Choroid plexus epithelial cell (primary cell): ENCODE data around the gene IRX4.

Source experiments
- DNase-seq: peaks from one replicate; pipeline ENCODE4 v3.0.0-alpha.2; 2010; ENCODE audit warnings: low read depth
- H3K4me3 ChIP-seq: 2 replicates; pipeline ENCODE4 v1.5.1; 2011; ENCODE audit warnings: low read depth, mild to moderate bottlenecking, control low read depth, low read length, moderate library complexity
- CTCF ChIP-seq: conservative IDR thresholded peaks from 2 replicates; pipeline ENCODE4 v1.5.1; 2011; ENCODE audit warnings: low read depth, mild to moderate bottlenecking, control low read depth, inconsistent platforms, low read length, moderate library complexity

The IRX4 gene

GRCh38 chr5:1831257-1831656, 51.5 kb downstream of the IRX4 start:
- DNase-seq = no peak
- no peak for TF ChIP-seq CTCF
- no peak overlapping the region for H3K4me3 ChIP-seq

- no peak for DNase-seq
- TF ChIP-seq CTCF = no peak
- H3K4me3 ChIP-seq = no peak overlapping the region
These were observed 52.0 kb downstream of the IRX4 start for GRCh38 chr5:1830571-1831228.

DNA sequence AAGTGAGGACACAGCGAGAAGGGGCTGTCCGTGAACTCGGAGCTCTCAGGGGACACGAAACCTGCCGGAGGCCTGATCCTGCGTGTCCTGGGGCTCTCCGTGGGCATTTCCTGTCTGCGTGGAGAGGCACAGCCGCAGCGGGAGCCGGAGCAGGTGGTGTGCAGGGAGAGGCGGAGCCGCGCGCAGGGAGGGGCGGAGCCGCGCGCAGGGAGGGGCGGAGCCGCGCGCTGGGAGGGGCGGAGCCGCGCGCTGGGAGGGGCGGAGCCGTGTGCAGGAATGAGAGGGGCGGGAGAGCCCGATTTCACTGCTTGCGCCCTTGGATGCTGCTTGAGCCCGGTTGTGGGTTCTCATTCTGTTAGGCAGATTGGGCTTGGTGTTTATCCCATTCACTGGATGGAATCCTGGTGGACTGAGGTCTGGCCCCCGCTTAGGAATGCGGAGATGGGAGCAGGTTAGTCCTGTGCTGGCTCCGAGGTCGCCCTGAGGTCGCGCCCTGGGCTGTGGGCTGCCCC, 54.8 kb downstream of the IRX4 start:
- TF ChIP-seq CTCF = no peak
- H3K4me3 ChIP-seq = no peak overlapping the region
- no peak for DNase-seq
